ENCODE measurements around the gene PNPLA1. TPM values are rescaled to one million over a fixed set of nuclear protein-coding genes. Genes with fewer than 3 reads are reported as not detected.
A peak's percentile ranks its signal among the peaks of the same experiment; 100 is the strongest.

The PNPLA1 gene, protein sequence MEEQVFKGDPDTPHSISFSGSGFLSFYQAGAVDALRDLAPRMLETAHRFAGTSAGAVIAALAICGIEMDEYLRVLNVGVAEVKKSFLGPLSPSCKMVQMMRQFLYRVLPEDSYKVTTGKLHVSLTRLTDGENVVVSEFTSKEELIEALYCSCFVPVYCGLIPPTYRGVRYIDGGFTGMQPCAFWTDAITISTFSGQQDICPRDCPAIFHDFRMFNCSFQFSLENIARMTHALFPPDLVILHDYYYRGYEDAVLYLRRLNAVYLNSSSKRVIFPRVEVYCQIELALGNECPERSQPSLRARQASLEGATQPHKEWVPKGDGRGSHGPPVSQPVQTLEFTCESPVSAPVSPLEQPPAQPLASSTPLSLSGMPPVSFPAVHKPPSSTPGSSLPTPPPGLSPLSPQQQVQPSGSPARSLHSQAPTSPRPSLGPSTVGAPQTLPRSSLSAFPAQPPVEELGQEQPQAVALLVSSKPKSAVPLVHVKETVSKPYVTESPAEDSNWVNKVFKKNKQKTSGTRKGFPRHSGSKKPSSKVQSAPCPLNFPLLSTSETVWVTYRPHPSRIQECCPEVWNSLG
- total RNA-seq (1 to 10 TPM in 1 of 2 donors, not detected in 1; 2.0 TPM), polyA plus RNA-seq (ENCODE audit: insufficient read length in 6 of 6) (under 1 TPM; 0.11 to 0.25 (median 0.15) TPM)
- long read RNA-seq, donor 1: 0 reads
- long read RNA-seq, donor 2: 0 reads
- long read RNA-seq, donor 3: 0 reads
- long read RNA-seq, donor 4: 0 reads
- long read RNA-seq, donor 5: 0 reads
- long read RNA-seq, donor 6: 0 reads
- long read RNA-seq, donor 7: 0 reads
- long read RNA-seq, donor 8: 0 reads
- long read RNA-seq, donor 9: 0 reads
- long read RNA-seq, donor 10, partial matches to known transcripts: 1 of 2 reads
- long read RNA-seq, donor 10, other reads (novel, unspliced or antisense): 1 of 2 reads
- long read RNA-seq, donor 11: 0 reads
- long read RNA-seq, donor 12: 0 reads

DNA sequence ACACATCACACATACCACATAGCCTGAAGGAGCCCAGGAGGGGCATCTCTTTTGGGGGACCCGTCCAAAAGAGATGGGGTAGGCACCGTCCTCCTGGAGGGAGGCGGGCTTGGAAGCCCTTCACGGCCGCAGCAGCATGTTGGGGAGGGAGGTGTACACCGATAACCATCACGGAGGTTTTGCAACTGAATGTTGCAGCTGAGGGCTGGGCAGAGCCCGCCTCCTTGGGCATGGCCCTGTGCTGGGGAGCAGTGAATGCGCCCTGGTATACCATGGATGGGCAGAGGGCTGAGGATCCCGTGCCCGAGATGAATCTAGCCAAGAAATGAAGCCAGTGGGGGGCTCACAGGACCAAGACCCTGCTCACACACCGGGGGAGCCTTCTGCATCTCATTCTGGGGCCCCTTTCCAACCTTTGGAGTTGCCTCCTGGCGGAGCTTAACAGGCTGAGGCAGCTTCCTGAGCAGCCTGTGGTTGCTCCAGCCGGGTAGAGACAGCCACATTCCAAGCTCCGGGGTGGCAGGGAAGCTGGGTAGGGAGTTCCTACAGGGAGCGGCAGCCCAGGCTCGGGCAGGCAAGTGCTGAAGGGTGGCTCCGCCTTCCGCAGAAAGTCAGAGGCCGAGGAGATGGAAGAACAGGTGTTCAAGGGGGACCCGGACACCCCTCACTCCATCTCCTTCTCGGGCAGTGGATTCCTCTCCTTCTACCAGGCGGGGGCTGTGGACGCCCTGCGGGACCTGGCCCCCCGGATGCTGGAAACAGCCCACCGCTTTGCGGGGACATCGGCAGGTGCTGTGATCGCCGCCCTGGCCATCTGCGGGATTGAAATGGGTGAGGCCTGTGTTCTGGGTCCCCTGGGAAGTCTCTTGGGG, at the start of gene PNPLA1:
TSS of gene PNPLA1 (plus strand) at position 227 of the 872 bp plus-strand sequence. CDS start at position 627, 400 bp downstream.
- Histone ChIP-seq H3K4me1 (no peaks in the 10 kb centered on the region), H3K36me3 (no peaks in the 10 kb centered on the region), H3K27ac (no peak within 1 kb of the TSS), H3K4me3 (no peak within 1 kb of the TSS), H3K27me3 (peaks cover 0 to 39% of the 10 kb centered on the region in 2 donors), H3K9me3 (peaks cover 0 to 15% of the 10 kb centered on the region in 2 donors)
- TF ChIP-seq, protein P1, sequence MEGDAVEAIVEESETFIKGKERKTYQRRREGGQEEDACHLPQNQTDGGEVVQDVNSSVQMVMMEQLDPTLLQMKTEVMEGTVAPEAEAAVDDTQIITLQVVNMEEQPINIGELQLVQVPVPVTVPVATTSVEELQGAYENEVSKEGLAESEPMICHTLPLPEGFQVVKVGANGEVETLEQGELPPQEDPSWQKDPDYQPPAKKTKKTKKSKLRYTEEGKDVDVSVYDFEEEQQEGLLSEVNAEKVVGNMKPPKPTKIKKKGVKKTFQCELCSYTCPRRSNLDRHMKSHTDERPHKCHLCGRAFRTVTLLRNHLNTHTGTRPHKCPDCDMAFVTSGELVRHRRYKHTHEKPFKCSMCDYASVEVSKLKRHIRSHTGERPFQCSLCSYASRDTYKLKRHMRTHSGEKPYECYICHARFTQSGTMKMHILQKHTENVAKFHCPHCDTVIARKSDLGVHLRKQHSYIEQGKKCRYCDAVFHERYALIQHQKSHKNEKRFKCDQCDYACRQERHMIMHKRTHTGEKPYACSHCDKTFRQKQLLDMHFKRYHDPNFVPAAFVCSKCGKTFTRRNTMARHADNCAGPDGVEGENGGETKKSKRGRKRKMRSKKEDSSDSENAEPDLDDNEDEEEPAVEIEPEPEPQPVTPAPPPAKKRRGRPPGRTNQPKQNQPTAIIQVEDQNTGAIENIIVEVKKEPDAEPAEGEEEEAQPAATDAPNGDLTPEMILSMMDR (IDR thresholded peaks at IDR 0.05): no peak
- DNase-seq: peak in 1 of 4 donors; percentile 50
- intact Hi-C loops (cut with DNase I): no loop called here
- ATAC-seq: no peak

DNA sequence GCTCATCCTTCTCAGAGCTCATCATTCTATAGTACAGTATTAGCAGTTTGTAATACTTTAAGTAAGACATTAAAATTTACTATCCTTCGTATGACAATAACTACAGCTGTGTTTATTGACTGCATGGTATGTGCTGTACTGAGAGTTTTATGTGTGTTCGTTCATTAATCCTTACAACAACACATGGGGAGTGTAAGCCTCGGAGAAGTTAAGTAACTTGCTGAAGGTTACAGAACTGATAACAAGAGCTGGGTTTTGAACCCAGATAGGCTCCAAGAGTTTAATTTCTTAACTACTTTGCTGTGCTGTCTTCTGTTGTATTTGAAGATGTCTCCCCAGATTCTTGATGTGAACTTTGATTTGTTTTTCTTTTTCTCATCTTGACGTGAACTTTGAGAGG, 49.6 kb upstream of the PNPLA1 start:
- ATAC-seq: no peak
- no peak overlapping the region for H3K4me3 ChIP-seq
- H3K36me3 ChIP-seq: peaks cover 0 to 97% of the 10 kb centered on the region in 2 donors
- H3K4me1 ChIP-seq: peaks cover 0 to 43% of the 10 kb centered on the region in 2 donors
- TF ChIP-seq, protein P1 (IDR thresholded peaks at IDR 0.05): no peak
- intact Hi-C loops (cut with DNase I): no loop called here
- no peaks in the 10 kb centered on the region for H3K9me3 ChIP-seq
- DNase-seq: no peak
- H3K27me3 ChIP-seq: no peaks in the 10 kb centered on the region
- no peak overlapping the region for H3K27ac ChIP-seq

DNA sequence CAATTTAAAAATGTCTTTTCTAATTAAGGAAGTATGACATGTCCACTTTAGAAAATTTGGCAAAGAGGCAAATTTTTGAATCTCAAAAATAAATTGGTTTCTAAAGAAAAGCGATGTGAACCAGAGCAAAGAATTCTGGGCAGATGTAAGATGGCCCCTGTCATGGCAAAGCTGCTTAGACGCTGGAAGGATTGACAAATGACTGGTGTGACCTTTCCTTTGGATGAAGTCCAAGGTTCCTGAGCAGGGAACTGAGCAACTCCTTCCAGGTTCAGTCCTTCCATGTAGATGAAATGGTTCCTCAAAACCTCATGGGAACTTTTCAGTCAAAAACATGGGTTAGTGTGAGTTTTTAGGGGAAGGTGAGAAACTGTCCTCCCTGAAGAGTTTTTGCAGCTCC, 48.2 kb upstream of the PNPLA1 start:
- Histone ChIP-seq H3K36me3 (peaks cover 0 to 97% of the 10 kb centered on the region in 2 donors), H3K4me3 (no peak overlapping the region), H3K27ac (no peak overlapping the region), H3K9me3 (no peaks in the 10 kb centered on the region), H3K27me3 (no peaks in the 10 kb centered on the region), H3K4me1 (peaks cover 0 to 43% of the 10 kb centered on the region in 2 donors)
- TF ChIP-seq, protein P1 (IDR thresholded peaks at IDR 0.05): no peak
- no peak for DNase-seq
- intact Hi-C loops (cut with DNase I): no loop called here
- ATAC-seq: no peak

DNA sequence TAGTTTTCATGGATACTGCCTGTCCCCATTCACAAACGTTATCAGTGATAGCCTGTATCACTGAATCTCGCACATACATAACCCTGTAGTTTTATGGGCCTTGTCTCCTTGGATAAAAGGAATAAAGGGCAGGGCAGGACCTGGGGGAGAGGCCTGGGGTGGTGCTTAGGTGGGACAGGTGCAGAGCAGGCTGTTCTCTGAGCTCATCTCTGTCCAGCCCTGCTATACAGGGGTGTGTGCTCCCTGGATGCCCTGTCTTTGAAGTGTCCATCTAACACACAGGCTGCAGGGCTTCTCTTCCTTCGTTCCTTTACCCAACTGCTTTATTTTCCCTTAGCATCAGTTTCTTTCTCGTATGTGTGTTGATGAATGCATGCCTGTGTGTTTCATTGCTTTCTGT, 46.9 kb upstream of the PNPLA1 start:
- Histone ChIP-seq H3K36me3 (peaks cover 0 to 96% of the 10 kb centered on the region in 2 donors), H3K4me3 (no peak overlapping the region), H3K27ac (no peak overlapping the region), H3K4me1 (peaks cover 0 to 34% of the 10 kb centered on the region in 2 donors), H3K27me3 (no peaks in the 10 kb centered on the region), H3K9me3 (no peaks in the 10 kb centered on the region)
- intact Hi-C loops (cut with DNase I): no loop called here
- no peak for DNase-seq
- no peak for ATAC-seq
- TF ChIP-seq, protein P1 (IDR thresholded peaks at IDR 0.05): no peak
